ENCODE results near the gene SEMA6A. TPM values are rescaled to one million over a fixed set of nuclear protein-coding genes. Genes with fewer than 3 reads are reported as not detected.

The SEMA6A gene
- total and polyA plus RNA-seq, 2 of the 13 experiments (the other 11 are each of a cell fraction or from before 2014, with no cell fraction given): 5.1 to 6.5 TPM

DNA sequence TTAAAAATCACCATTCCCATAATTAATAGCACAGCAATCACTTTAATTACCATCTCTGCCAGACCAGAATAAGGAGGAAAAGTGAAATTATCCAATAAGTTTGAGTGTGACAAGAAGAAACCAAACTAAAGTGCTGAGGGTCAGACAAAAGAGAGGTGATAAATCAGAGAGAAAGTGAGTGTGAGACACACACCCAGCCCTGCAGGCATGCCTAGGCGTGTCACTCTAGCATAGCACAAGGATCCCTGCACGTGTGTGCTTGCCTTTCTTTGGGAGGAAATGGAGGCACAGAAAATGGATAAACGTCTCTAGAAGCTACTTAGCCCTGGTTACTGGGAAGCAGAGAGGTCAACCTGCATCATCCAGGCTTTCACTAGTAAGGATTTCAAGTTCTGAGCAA is 56.2 kb downstream of the SEMA6A start:
- Histone ChIP-seq H3K79me2 (ENCODE audit: insufficient read depth, low read length) (peaks cover 46% of the 10 kb centered on the region), H3K27ac (ENCODE audit: extremely low read length, insufficient read depth, low read length) (no peak overlapping the region), H3K4me1 (ENCODE audit: insufficient read depth, low read length) (peaks cover 12% of the 10 kb centered on the region), H3K9ac (ENCODE audit: insufficient read depth, low read depth, low read length) (no peak overlapping the region), H4K20me1 (ENCODE audit: insufficient read depth, low read length) (no peaks in the 10 kb centered on the region), H3K27me3 (ENCODE audit: control insufficient read depth in 1 of 2, insufficient read depth in 2 of 2, low read length in 2 of 2) (no peaks in the 10 kb centered on the region), H3K4me2 (ENCODE audit: low read depth, low read length) (no peak overlapping the region), H3K36me3 (replicated peaks in 1 of 2; ENCODE audit: control insufficient read depth in 1 of 2, insufficient read depth in 2 of 2, low read length in 2 of 2) (no peaks in the 10 kb centered on the region; a peak in 1 of 5 replicates), H2AFZ (ENCODE audit: low read length) (no peak overlapping the region), H3K9me3 (ENCODE audit: low read length) (no peaks in the 10 kb centered on the region), H3K4me3 (replicated peaks in 1 of 3; ENCODE audit: insufficient read depth in 1 of 3, low read depth in 2 of 3, low read length in 3 of 3) (no peak overlapping the region)
- ATAC-seq: no peak
- no TSS peak for BruUV-seq (replicated peaks)
- intact Hi-C loops (cut with micrococcal nuclease; ENCODE audit: unreplicated experiment): no loop called here
- in situ Hi-C loops (cut with HindIII; ENCODE audit: extremely low pct_ligation_motif_present, low pct_unique_long_range_greater_than_20kb): no loop called here
- 95% methylated on average over 3 of the region's 3 CpGs for WGBS (ENCODE audit: low lambda C conversion rate)
- ChIA-PET POLR2A (no interaction called here), CTCF (ENCODE audit: low intra/inter-chr PET ratio, low total read pairs) (no interaction called here)
- DNase-seq (ENCODE audit: low spot score): no peak
- FAIRE-seq: no peak
- TF ChIP-seq EZH2 (conservative IDR thresholded peaks at IDR 0.05; ENCODE audit: low read depth, low read length) (no peak), RBFOX2 (IDR thresholded peaks at IDR 0.05; ENCODE audit: low read depth, low read length) (no peak), ZNF432 (CRISPR knock-in tag; IDR thresholded peaks at IDR 0.05; ENCODE audit: borderline replicate concordance) (no peak), ATF7 (IDR thresholded peaks at IDR 0.05) (no peak), ATF7 (CRISPR knock-in tag; IDR thresholded peaks at IDR 0.05) (no peak), GATA4 (IDR thresholded peaks at IDR 0.05; ENCODE audit: borderline replicate concordance, low read depth) (no peak), CBX5 (CRISPR knock-in tag; IDR thresholded peaks at IDR 0.05; ENCODE audit: borderline replicate concordance) (no peak), ZNF788 (CRISPR knock-in tag; IDR thresholded peaks at IDR 0.05; ENCODE audit: borderline replicate concordance) (no peak)
- TF ChIP-seq, protein P1, sequence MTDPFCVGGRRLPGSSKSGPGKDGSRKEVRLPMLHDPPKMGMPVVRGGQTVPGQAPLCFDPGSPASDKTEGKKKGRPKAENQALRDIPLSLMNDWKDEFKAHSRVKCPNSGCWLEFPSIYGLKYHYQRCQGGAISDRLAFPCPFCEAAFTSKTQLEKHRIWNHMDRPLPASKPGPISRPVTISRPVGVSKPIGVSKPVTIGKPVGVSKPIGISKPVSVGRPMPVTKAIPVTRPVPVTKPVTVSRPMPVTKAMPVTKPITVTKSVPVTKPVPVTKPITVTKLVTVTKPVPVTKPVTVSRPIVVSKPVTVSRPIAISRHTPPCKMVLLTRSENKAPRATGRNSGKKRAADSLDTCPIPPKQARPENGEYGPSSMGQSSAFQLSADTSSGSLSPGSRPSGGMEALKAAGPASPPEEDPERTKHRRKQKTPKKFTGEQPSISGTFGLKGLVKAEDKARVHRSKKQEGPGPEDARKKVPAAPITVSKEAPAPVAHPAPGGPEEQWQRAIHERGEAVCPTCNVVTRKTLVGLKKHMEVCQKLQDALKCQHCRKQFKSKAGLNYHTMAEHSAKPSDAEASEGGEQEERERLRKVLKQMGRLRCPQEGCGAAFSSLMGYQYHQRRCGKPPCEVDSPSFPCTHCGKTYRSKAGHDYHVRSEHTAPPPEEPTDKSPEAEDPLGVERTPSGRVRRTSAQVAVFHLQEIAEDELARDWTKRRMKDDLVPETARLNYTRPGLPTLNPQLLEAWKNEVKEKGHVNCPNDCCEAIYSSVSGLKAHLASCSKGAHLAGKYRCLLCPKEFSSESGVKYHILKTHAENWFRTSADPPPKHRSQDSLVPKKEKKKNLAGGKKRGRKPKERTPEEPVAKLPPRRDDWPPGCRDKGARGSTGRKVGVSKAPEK (CRISPR knock-in tag; IDR thresholded peaks at IDR 0.05; ENCODE audit: borderline replicate concordance): no peak
- TF ChIP-seq, protein P2, sequence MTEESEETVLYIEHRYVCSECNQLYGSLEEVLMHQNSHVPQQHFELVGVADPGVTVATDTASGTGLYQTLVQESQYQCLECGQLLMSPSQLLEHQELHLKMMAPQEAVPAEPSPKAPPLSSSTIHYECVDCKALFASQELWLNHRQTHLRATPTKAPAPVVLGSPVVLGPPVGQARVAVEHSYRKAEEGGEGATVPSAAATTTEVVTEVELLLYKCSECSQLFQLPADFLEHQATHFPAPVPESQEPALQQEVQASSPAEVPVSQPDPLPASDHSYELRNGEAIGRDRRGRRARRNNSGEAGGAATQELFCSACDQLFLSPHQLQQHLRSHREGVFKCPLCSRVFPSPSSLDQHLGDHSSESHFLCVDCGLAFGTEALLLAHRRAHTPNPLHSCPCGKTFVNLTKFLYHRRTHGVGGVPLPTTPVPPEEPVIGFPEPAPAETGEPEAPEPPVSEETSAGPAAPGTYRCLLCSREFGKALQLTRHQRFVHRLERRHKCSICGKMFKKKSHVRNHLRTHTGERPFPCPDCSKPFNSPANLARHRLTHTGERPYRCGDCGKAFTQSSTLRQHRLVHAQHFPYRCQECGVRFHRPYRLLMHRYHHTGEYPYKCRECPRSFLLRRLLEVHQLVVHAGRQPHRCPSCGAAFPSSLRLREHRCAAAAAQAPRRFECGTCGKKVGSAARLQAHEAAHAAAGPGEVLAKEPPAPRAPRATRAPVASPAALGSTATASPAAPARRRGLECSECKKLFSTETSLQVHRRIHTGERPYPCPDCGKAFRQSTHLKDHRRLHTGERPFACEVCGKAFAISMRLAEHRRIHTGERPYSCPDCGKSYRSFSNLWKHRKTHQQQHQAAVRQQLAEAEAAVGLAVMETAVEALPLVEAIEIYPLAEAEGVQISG (CRISPR knock-in tag; IDR thresholded peaks at IDR 0.05): no peak
- TF ChIP-seq, protein P3, sequence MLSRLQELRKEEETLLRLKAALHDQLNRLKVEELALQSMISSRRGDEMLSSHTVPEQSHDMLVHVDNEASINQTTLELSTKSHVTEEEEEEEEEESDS (CRISPR knock-in tag; IDR thresholded peaks at IDR 0.05; ENCODE audit: borderline replicate concordance): no peak
- TF ChIP-seq, protein P4, sequence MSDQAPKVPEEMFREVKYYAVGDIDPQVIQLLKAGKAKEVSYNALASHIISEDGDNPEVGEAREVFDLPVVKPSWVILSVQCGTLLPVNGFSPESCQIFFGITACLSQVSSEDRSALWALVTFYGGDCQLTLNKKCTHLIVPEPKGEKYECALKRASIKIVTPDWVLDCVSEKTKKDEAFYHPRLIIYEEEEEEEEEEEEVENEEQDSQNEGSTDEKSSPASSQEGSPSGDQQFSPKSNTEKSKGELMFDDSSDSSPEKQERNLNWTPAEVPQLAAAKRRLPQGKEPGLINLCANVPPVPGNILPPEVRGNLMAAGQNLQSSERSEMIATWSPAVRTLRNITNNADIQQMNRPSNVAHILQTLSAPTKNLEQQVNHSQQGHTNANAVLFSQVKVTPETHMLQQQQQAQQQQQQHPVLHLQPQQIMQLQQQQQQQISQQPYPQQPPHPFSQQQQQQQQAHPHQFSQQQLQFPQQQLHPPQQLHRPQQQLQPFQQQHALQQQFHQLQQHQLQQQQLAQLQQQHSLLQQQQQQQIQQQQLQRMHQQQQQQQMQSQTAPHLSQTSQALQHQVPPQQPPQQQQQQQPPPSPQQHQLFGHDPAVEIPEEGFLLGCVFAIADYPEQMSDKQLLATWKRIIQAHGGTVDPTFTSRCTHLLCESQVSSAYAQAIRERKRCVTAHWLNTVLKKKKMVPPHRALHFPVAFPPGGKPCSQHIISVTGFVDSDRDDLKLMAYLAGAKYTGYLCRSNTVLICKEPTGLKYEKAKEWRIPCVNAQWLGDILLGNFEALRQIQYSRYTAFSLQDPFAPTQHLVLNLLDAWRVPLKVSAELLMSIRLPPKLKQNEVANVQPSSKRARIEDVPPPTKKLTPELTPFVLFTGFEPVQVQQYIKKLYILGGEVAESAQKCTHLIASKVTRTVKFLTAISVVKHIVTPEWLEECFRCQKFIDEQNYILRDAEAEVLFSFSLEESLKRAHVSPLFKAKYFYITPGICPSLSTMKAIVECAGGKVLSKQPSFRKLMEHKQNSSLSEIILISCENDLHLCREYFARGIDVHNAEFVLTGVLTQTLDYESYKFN (CRISPR knock-in tag; conservative IDR thresholded peaks at IDR 0.05): no peak

Data from HepG2 (cell line).